Heart right ventricle (tissue), 16 donors: Measurements from ENCODE around the gene RAB9A. TPM values are rescaled to one million over a fixed set of nuclear protein-coding genes. Genes with fewer than 3 reads are reported as not detected.

Experiments used
- ATAC-seq, 8 donors: fragments of 200-7000 bp; cut with Tn5 transposase; one replicate each; pipeline ENCODE4 v1.9.1; 2020; ENCODE audit warnings: mild to moderate bottlenecking in 8 of 8, moderate library complexity in 8 of 8, moderate number of reproducible peaks in 1 of 8
- DNase-seq, 2 donors: peaks; one replicate each; pipeline ENCODE4 v3.0.0-alpha.2; 2020
- H3K27ac ChIP-seq, 10 donors: fragments of 200-600 bp; sonication (generic) in 2 of 10; one replicate each; pipeline versions ENCODE4 v1.5.0 to v1.8.0; 2020 to 2022; ENCODE audit warnings: mild to moderate bottlenecking in 3 of 10
- H3K27me3 ChIP-seq, 7 donors: fragments of 200-600 bp; one replicate each; pipeline ENCODE4 v1.8.0; 2021 to 2022; ENCODE audit warnings: mild to moderate bottlenecking in 2 of 7
- H3K36me3 ChIP-seq, 9 donors: fragments of 200-600 bp; sonication (generic) in 1 of 9; one replicate each; pipeline versions ENCODE4 v1.5.0 to v1.8.0; 2020 to 2022; ENCODE audit warnings: mild to moderate bottlenecking in 2 of 9
- H3K4me1 ChIP-seq, 9 donors: fragments of 200-600 bp; sonication (generic) in 1 of 9; one replicate each; pipeline versions ENCODE4 v1.5.0 to v1.8.0; 2020 to 2022; ENCODE audit warnings: mild to moderate bottlenecking in 4 of 9
- H3K4me3 ChIP-seq, 10 donors: fragments of 200-600 bp; sonication (generic) in 2 of 10; one replicate each; pipeline versions ENCODE4 v1.5.0 to v1.8.0; 2020 to 2022; ENCODE audit warnings: mild to moderate bottlenecking in 7 of 10, moderate library complexity in 2 of 10
- H3K9me3 ChIP-seq, 11 donors: fragments of 200-600 bp in 10 of 11; sonication (generic) in 2 of 11; one replicate each; pipeline versions ENCODE4 v1.5.0 to v1.8.0; 2013 to 2022; ENCODE audit warnings: mild to moderate bottlenecking in 2 of 11, control low read depth in 1 of 11, moderate library complexity in 1 of 11
- CTCF ChIP-seq, 9 donors: fragments of 200-600 bp; sonication (generic) in 2 of 9; IDR thresholded peaks; one replicate each; pipeline versions ENCODE4 v1.5.0 to v1.8.0; 2021 to 2022; ENCODE audit warnings: antibody characterized with exemption in 9 of 9, mild to moderate bottlenecking in 5 of 9, moderate library complexity in 1 of 9
- WGBS, 2 donors: extraction: QIAGEN DNeasy Blood & Tissue Kit; methylation state at CpG; one replicate each; pipeline ENCODE4 v1.1.7; 2013; ENCODE audit warnings: inconsistent platforms in 1 of 2; 5-methylcytosine and 5-hydroxymethylcytosine counted together
- intact Hi-C, 10 donors: fragments of 100-400 bp; cut with DNase I; formaldehyde crosslinking; loops; one replicate each; pipeline versions ENCODE4 v1.11.1 to v1.14.2; 2022
- polyA plus RNA-seq, 2 donors: library from polyadenylated mRNA; stranded (reverse); fragments of 200-250 nt; gene quantifications; one replicate each; pipeline ENCODE4 v1.2.3, GENCODE V29; 2013
- total RNA-seq, 10 donors: library from RNA; stranded (reverse); fragmentation: NEBNext Ultra II Directional in 3 of 10; extraction: Animal tissue kit (Norgen Biotek cat#: 25700) in 3 of 10; gene quantifications; one replicate each; pipeline versions ENCODE4 v1.2.1 to v1.2.4, GENCODE V29; 2021 to 2023
- donor health status: Arrhythmogenic right ventricular cardiomyopathy.
- donor health status: ischemic (EF 13 %, LVEDD 7.1; RV severe dilation, severe dysfunction).
- donor health status: healthy with polysubstance abuse.
- donor health status: DM: no; HTN: yes; CAD: no.
- donor health status: DM: no; HTN: no; CAD: no.
- donor health status: ischemic (EF 25% LVEDD 6.9; RV normal size, moderate dysfunction).
- donor health status: ischemic (EF 25% LVEDD 5.7; RV mildly dilated, moderate dysfunction).
- donor health status: healthy.
- donor health status: DM: yes; HTN: yes; CAD: no.
- donor health status: Ischemic cardiomyopathy.
- donor health status: ischemic (EF 35%, LVEDD 5.7; RV mildly dilated, moderate dysfunction).
- donor health status: nonischemic (EF 11% LVEDD 7.7; RV severe dilation, severe dysfunction).
- donor health status: DM: yes; HTN: yes; CAD: no.
- donor health status: PGD.
- donor health status: ischemic (EF 29% LVEDD 5.4; RV normal size, mild dysfunction).
- donor health status: nonischemic (EF 23%, LVEDD 6.1; RV moderate dilation, normal function).

Gene RAB9A
- total and polyA plus RNA-seq, 12 donors = 5.1 to 28.9 (median 19.5) TPM

GRCh38 chrX:13662355-13662791 lies 26.6 kb upstream of the RAB9A start:
- intact Hi-C loops = loop anchor here in 1 of 10 donors (10.0 kb wide), 1 partner anchor 82 kb away; no protein-coding TSS in a partner anchor
- no peak overlapping the region for H3K4me3 ChIP-seq
- peak overlapping the region in 2 of 10 donors; percentile 4 to 13 for H3K27ac ChIP-seq

GRCh38 chrX:13664020-13664419 lies 24.9 kb upstream of the RAB9A start:
- no peaks in the 10 kb centered on the region for H3K9me3 ChIP-seq
- TF ChIP-seq CTCF (IDR thresholded peaks at IDR 0.05) = no peak
- intact Hi-C loops = loop anchor here in 1 of 10 donors (10.0 kb wide), 1 partner anchor 81 kb away; no protein-coding TSS in a partner anchor
- peaks cover 0 to 58% (median 0%) of the 10 kb centered on the region in 9 donors for H3K36me3 ChIP-seq
- ATAC-seq = peak in 2 of 8 donors; percentile 62 to 81
- H3K4me1 ChIP-seq = peaks cover 0 to 23% (median 0%) of the 10 kb centered on the region in 9 donors
- H3K4me3 ChIP-seq = no peak overlapping the region
- H3K27me3 ChIP-seq = peaks cover 0 to 14% (median 0%) of the 10 kb centered on the region in 7 donors
- peak overlapping the region in 6 of 10 donors; percentile 2 to 55 (median 27) for H3K27ac ChIP-seq
- 50 to 57% methylated on average over 3 of the region's 3 CpGs for WGBS, 2 donors
- no peak for DNase-seq

More at GRCh38 chrX:13662355-13662791, 26.6 kb upstream of the RAB9A start:
- no peaks in the 10 kb centered on the region for H3K27me3 ChIP-seq
- no peak for TF ChIP-seq CTCF (IDR thresholded peaks at IDR 0.05)
- 71 to 77% methylated on average over 6 of the region's 6 CpGs for WGBS, 2 donors
- DNase-seq = no peak
- H3K9me3 ChIP-seq = no peaks in the 10 kb centered on the region
- H3K36me3 ChIP-seq = peaks cover 0 to 58% (median 0%) of the 10 kb centered on the region in 9 donors
- peaks cover 0 to 22% (median 0%) of the 10 kb centered on the region in 9 donors for H3K4me1 ChIP-seq
- peak in 1 of 8 donors; percentile 24 for ATAC-seq

DNA sequence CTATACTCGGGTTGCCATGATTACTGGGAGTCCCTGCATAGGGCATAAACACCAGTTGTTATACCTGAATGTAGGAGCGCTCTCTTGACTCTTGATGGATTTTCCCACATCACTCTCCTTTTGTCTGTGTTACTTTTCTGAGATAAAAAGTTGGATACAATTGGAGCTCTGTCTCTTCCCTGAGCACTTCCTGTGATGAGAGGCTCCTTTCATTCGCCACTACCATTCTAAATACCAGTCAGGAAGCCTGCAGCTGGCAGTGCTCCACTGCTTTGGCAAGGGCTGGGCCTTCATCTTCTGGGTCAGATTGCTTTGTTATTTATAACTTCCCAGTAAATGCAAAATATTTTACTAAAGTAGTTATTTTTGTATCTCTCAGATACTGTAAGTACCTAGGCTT lies 22.1 kb upstream of the RAB9A start:
- H3K4me1 ChIP-seq = peaks cover 0 to 24% (median 0%) of the 10 kb centered on the region in 9 donors
- ATAC-seq = peak in 1 of 8 donors; percentile 62
- H3K9me3 ChIP-seq = no peaks in the 10 kb centered on the region
- DNase-seq = peak in 1 of 2 donors; percentile 19
- intact Hi-C loops = loop anchor here in 2 of 10 donors (5.0 to 10.0 kb wide), 2 partner anchors 65 to 78 kb away; partner anchors contain the start of genes OFD1 (in 1 of the 2) and TRAPPC2 (in 1 of the 2)
- H3K27ac ChIP-seq = peak overlapping the region in 5 of 10 donors; percentile 13 to 44 (median 31)
- TF ChIP-seq CTCF (IDR thresholded peaks at IDR 0.05) = no peak
- 65 to 70% methylated on average over 3 of the region's 3 CpGs for WGBS, 2 donors
- peaks cover 0 to 30% (median 0%) of the 10 kb centered on the region in 7 donors for H3K27me3 ChIP-seq
- H3K4me3 ChIP-seq = no peak overlapping the region
- peaks cover 0 to 40% (median 0%) of the 10 kb centered on the region in 9 donors for H3K36me3 ChIP-seq

- H3K9me3 ChIP-seq = no peaks in the 10 kb centered on the region
- intact Hi-C loops = loop anchor here in 2 of 10 donors (5.0 to 10.0 kb wide), 2 partner anchors 64 to 77 kb away; partner anchors contain the start of genes OFD1 (in 1 of the 2) and TRAPPC2 (in 1 of the 2)
- H3K27ac ChIP-seq = peak overlapping the region in 2 of 10 donors; percentile 23 to 58
- H3K27me3 ChIP-seq = peaks cover 0 to 30% (median 0%) of the 10 kb centered on the region in 7 donors
- ATAC-seq = no peak
- peaks cover 0 to 29% (median 0%) of the 10 kb centered on the region in 9 donors for H3K36me3 ChIP-seq
- H3K4me1 ChIP-seq = peaks cover 0 to 18% (median 0%) of the 10 kb centered on the region in 9 donors
- no peak for TF ChIP-seq CTCF (IDR thresholded peaks at IDR 0.05)
- no peak for DNase-seq
- H3K4me3 ChIP-seq = no peak overlapping the region
These were observed 21.0 kb upstream of the RAB9A start for GRCh38 chrX:13667919-13668318.
